Body of pancreas (tissue), 4 donors: ENCODE results near the gene NEDD4L.

ENCODE experiments used
- POLR2A ChIP-seq, 3 donors: fragments of 450-650 bp; IDR thresholded peaks; one replicate each; pipeline ENCODE4 v1.6.1; 2016; ENCODE audit warnings: antibody characterized with exemption in 3 of 3, mild to moderate bottlenecking in 2 of 3
- TF ChIP-seq, protein P1 (sequence below), 7 experiments: fragments of 450-650 bp in 4 of 7; fragments of 200-600 bp in 3 of 7; sonication (generic) in 3 of 7; IDR thresholded peaks; one replicate each; pipeline ENCODE4 v1.5.1; 2016 to 2019; ENCODE audit warnings: antibody characterized with exemption in 7 of 7

DNA sequence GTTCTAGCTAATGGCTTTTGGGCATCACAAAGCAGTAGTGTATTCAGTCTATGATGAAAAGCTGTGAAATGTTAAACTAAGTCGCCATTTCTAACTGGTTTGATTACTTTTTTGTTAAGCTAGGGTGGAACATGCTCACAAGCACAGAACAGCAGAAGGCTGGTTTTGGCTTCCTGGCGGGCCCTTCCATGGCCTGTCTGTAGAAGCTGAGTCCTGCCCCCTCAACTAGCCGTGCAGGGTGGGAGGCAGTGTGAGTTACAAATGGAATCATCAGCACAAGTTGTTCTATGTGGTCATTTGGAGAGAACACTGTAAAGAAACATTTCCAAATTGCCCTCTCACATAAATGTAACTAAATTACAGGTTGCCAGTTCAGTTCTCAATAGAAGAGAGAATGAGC is 294.1 kb downstream of the NEDD4L start:
- TF ChIP-seq, protein P1, sequence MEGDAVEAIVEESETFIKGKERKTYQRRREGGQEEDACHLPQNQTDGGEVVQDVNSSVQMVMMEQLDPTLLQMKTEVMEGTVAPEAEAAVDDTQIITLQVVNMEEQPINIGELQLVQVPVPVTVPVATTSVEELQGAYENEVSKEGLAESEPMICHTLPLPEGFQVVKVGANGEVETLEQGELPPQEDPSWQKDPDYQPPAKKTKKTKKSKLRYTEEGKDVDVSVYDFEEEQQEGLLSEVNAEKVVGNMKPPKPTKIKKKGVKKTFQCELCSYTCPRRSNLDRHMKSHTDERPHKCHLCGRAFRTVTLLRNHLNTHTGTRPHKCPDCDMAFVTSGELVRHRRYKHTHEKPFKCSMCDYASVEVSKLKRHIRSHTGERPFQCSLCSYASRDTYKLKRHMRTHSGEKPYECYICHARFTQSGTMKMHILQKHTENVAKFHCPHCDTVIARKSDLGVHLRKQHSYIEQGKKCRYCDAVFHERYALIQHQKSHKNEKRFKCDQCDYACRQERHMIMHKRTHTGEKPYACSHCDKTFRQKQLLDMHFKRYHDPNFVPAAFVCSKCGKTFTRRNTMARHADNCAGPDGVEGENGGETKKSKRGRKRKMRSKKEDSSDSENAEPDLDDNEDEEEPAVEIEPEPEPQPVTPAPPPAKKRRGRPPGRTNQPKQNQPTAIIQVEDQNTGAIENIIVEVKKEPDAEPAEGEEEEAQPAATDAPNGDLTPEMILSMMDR (IDR thresholded peaks at IDR 0.05): no peak
- no peak for TF ChIP-seq POLR2A (IDR thresholded peaks at IDR 0.05)
